T-cell (primary cell): ENCODE measurements around the gene SYNDIG1L. TPM values are rescaled to one million over a fixed set of nuclear protein-coding genes. Genes with fewer than 3 reads are reported as not detected.
A peak's percentile ranks its signal among the peaks of the same experiment; 100 is the strongest.
"Not testable (repeated sequence)": the region's sequence is repeated elsewhere in the genome, so short reads cannot be mapped to it uniquely, and the experiment has no call there.

Experiments
- ATAC-seq, 4 experiments: fragments of 200-7000 bp in 3 of 4; fragments of 150-1000 bp in 1 of 4; cut with Tn5 transposase; replicated peaks in 1 of 4; 1 replicate in 3 of 4; 2 replicates in 1 of 4; pipeline ENCODE4 v1.10.0; 2021; ENCODE audit warnings: moderate library complexity in 3 of 4, mild to moderate bottlenecking in 2 of 4, moderate number of reproducible peaks in 1 of 4
- CTCF ChIA-PET, 2 donors: fragments of 300-600 bp; sonication (Branson Sonifier 250); formaldehyde crosslinking; loops; one replicate each; lab custom pipeline; 2022; ENCODE audit warnings: antibody characterized with exemption in 2 of 2; lab: Charles Lee
- POLR2A ChIA-PET, 2 donors: fragments of 300-600 bp; sonication (Branson Sonifier 250); formaldehyde crosslinking; loops; one replicate each; lab custom pipeline; 2022; ENCODE audit warnings: antibody characterized with exemption in 2 of 2; lab: Charles Lee
- DNase-seq, 35 experiments: peaks; one replicate each; pipeline versions ENCODE4 v3.0.0 to v3.0.0-alpha.2; 2013 to 2023
- H3K27ac ChIP-seq: one replicate; pipeline ENCODE4 v1.5.1; 2013; ENCODE audit warnings: low read length
- H3K27me3 ChIP-seq, 2 experiments: replicated peaks in 1 of 2; 1 replicate in 1 of 2; 2 replicates in 1 of 2; pipeline versions ENCODE4 v1.6.1 to v1.7.0; 2013; ENCODE audit warnings: low read length in 1 of 2, mixed read lengths in 1 of 2; ENCODE audit not compliant: control insufficient read depth in 2 of 2, insufficient read depth in 2 of 2; ENCODE audit errors: extremely low read depth in 1 of 2
- H3K36me3 ChIP-seq, 2 donors: 1 replicate in 1 of 2; 2 replicates in 1 of 2; pipeline versions ENCODE4 v1.6.1 to v1.7.0; 2013; ENCODE audit warnings: low read length in 1 of 2; ENCODE audit not compliant: control insufficient read depth in 2 of 2, insufficient read depth in 1 of 2; ENCODE audit errors: extremely low read depth in 1 of 2
- H3K4me1 ChIP-seq, 2 experiments: 1 replicate in 1 of 2; 2 replicates in 1 of 2; pipeline versions ENCODE4 v1.6.1 to v1.7.0; 2013; ENCODE audit warnings: low read length in 2 of 2, mixed read lengths in 1 of 2; ENCODE audit not compliant: insufficient read depth in 2 of 2, control insufficient read depth in 1 of 2; ENCODE audit errors: extremely low read depth in 1 of 2
- H3K4me3 ChIP-seq, 2 donors: 1 replicate in 1 of 2; 2 replicates in 1 of 2; pipeline versions ENCODE4 v1.5.1 to v1.7.0; 2013; ENCODE audit warnings: mild to moderate bottlenecking in 2 of 2, low read length in 1 of 2, moderate library complexity in 1 of 2; ENCODE audit not compliant: control insufficient read depth in 1 of 2; ENCODE audit errors: extremely low read depth in 1 of 2
- H3K9me3 ChIP-seq: 2 replicates; pipeline ENCODE4 v1.7.0; 2013
- H3K27ac Mint-ChIP-seq, 2 donors: one replicate each; pipeline ENCODE4 v1.8.0; 2020 to 2021; ENCODE audit warnings: mild to moderate bottlenecking in 2 of 2, mixed read lengths in 2 of 2
- H3K27me3 Mint-ChIP-seq, 2 donors: one replicate each; pipeline ENCODE4 v1.8.0; 2021 to 2022; ENCODE audit warnings: mixed read lengths in 2 of 2
- H3K36me3 Mint-ChIP-seq: one replicate; pipeline ENCODE4 v1.8.0; 2021; ENCODE audit warnings: mixed read lengths
- H3K4me1 Mint-ChIP-seq, 3 donors: one replicate each; pipeline ENCODE4 v1.8.0; 2020 to 2022; ENCODE audit warnings: mixed read lengths in 3 of 3, mild to moderate bottlenecking in 1 of 3
- H3K4me3 Mint-ChIP-seq, 3 donors: one replicate each; pipeline ENCODE4 v1.8.0; 2020 to 2022; ENCODE audit warnings: mild to moderate bottlenecking in 3 of 3, mixed read lengths in 3 of 3, moderate library complexity in 3 of 3
- H3K9me3 Mint-ChIP-seq, 3 donors: one replicate each; pipeline ENCODE4 v1.8.0; 2020 to 2022; ENCODE audit warnings: mixed read lengths in 3 of 3
- WGBS: methylation state at CpG from one replicate; pipeline ENCODE4 v1.1.5; 2013; ENCODE audit warnings: missing lambda C conversion rate; ENCODE audit not compliant: insufficient coverage; 5-methylcytosine and 5-hydroxymethylcytosine counted together
- total RNA-seq, 35 experiments: library from RNA in 6 of 35; stranded (reverse) in 6 of 35; fragments of 120-200 nt in 1 of 35; gene quantifications; one replicate each; pipeline versions ENCODE4 v1.2.1 to v1.2.4 and lab custom pipeline; 2013 to 2026

The SYNDIG1L gene
- total RNA-seq, 5 donors from 2014 or later (not counting 1 experiment from before 2014, with no cell fraction given): 0.73 TPM; not detected in 4

DNA sequence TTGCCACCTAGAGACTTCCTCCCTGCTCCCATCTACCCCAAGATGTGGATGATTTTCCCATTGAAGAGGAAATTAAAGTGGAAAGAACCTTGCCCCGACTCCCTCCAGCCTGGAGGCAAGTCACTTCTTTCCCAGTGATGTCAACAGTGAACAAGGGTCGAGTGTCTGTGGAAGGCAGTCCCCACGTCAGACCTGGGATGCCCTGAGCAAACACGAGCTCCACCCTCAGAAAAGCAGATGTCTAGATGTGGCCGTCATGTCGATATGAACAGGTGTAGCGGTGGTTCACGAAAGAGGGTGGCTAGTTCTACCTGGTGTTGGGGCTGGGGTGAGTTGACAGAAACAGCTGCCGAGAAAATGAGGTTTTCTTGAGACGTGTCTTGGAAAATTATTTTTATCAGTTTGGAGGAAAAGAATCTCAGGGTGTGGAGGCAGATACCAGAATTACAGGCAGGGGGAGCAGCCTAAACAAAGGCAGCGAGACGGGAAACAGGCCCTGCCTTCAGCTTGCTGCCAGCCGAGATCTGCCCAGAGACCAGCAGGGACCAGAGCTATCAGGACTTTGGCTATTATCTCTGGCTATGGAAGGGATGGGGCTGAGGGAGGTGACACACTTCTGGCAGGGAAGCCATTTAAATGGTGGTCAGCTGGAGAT lies 25.9 kb downstream of the SYNDIG1L start:
- Histone ChIP-seq H3K9me3 (no peaks in the 10 kb centered on the region), H3K4me1 (peaks cover 0 to 26% of the 10 kb centered on the region in 2 experiments), H3K36me3 (no peaks in the 10 kb centered on the region), H3K4me3 (no peak overlapping the region), H3K27me3 (peaks cover 0 to 6% of the 10 kb centered on the region in 2 experiments), H3K27ac (no peak overlapping the region)
- H3K4me1 Mint-ChIP-seq: peaks cover 18 to 36% (median 28%) of the 10 kb centered on the region in 3 donors
- peak overlapping the region in 1 of 2 donors; percentile 25 for H3K27ac Mint-ChIP-seq
- no peak for DNase-seq
- H3K9me3 Mint-ChIP-seq: no peaks in the 10 kb centered on the region
- ChIA-PET POLR2A (no interaction called here), CTCF (interaction anchor here in 1 of 2 donors (0.5 kb wide), 1 partner anchor 8 kb away, joined by 5 read pairs; no protein-coding TSS in a partner anchor)
- H3K36me3 Mint-ChIP-seq: no peaks in the 10 kb centered on the region
- no peak for ATAC-seq
- H3K27me3 Mint-ChIP-seq: peaks cover 0 to 3% of the 10 kb centered on the region in 2 donors
- WGBS: 89% methylated on average over 12 of the region's 13 CpGs
- peak overlapping the region in 1 of 3 donors; percentile 52 for H3K4me3 Mint-ChIP-seq

DNA sequence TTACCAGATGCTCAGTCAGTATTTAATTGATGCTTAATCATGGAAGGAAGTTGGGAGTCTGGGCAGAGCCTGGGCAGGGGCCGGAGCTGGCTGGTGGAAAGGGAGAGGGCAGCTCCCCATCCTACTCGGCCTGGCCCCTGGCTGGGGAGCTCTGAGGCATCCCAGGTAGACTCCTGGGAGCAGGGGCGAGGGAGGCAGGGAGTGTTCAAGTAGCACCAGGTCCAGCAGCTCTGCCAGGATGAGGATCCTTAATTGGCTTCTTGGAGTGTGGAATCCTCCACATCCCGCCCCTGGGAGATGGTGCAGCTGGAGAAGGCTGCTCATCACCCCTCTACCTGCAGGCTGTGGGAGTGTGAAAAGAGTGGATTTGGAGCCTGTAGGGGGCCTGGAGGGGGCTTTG lies 30.9 kb downstream of the SYNDIG1L start:
- Mint-ChIP-seq H3K36me3 (no peaks in the 10 kb centered on the region), H3K27ac (no peak overlapping the region), H3K27me3 (peaks cover 5 to 20% of the 10 kb centered on the region in 2 donors), H3K4me1 (peaks cover 0 to 2% (median 2%) of the 10 kb centered on the region in 3 donors), H3K9me3 (no peaks in the 10 kb centered on the region), H3K4me3 (no peak overlapping the region)
- no peaks in the 10 kb centered on the region for H3K36me3 ChIP-seq
- CTCF ChIA-PET: no interaction called here
- H3K4me1 ChIP-seq: no peaks in the 10 kb centered on the region
- 57% methylated on average over 2 of the region's 4 CpGs for WGBS
- POLR2A ChIA-PET: no interaction called here
- peaks cover 0 to 18% of the 10 kb centered on the region in 2 experiments for H3K27me3 ChIP-seq
- ATAC-seq: no peak
- H3K9me3 ChIP-seq: no peaks in the 10 kb centered on the region
- no peak overlapping the region for H3K4me3 ChIP-seq
- H3K27ac ChIP-seq: no peak overlapping the region
- DNase-seq: no peak

DNA sequence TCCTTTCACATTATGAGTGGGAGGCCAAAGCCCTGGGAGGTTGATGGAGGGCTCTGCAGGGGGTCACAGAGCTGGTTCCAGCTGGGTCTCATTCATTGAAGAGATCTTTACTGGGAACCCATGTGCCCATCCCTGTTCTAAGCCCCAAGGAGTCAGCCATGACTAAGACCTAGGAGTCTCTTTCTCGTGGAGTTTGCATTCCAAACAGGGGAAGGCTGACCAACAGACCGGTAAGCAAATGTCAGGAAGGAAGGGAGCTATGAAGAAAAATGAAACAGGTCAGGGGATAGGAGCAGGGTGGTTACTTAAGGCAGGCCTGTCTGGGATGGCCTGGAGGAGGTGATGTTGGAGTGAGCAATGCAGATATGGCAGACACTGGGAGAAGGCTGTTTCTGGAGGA lies 31.5 kb downstream of the SYNDIG1L start:
- ChIA-PET CTCF (no interaction called here), POLR2A (no interaction called here)
- peaks cover 5 to 21% of the 10 kb centered on the region in 2 donors for H3K27me3 Mint-ChIP-seq

DNA sequence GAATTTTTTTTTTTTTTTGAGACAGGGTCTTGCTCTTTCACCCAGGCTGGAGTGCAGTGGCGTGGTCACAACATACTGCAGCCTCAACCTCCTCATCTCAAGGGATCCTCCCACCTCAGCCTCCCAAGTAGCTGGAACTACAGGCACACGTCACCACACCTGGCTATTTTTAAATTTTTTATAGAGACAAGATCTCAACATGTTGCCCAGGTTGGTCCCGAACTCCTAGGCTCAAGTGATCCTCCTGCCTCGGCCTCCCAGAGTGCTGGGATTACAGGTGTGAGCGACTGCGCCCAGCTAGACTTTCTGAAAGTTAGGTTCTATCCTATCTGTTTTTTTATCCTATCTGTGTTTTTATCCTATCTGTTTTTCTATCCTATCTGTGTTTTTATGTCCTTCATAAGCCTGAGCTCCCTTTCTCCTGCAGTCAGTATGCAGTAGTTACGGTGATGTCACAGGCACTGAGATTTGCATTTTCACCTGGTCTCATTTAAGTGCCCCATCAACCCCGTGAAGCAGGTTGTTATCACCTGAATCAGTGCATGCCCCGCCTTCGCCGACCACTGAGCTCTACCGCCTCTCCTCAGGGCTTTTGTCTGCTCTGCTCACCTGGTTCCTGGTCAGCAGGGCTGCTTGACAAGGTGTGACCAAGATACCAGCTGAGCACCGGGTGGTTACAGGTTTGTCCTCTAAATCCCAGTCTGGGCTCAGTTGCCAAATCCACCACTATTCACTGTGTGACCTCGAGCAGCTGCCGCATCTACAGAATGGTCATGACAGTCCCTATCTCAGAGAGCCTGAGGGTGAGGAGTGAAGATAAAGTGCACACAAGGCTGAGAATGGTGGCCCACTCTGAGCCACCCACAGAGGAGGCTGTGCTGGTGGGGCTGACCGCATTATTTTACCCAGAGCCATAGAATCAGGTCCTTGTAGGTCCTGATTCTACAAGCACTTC lies 33.1 kb downstream of the SYNDIG1L start:
- Mint-ChIP-seq H3K27me3 (peaks cover 5 to 25% of the 10 kb centered on the region in 2 donors), H3K9me3 (no peaks in the 10 kb centered on the region), H3K4me3 (no peak overlapping the region), H3K36me3 (no peaks in the 10 kb centered on the region), H3K27ac (no peak overlapping the region), H3K4me1 (no peaks in the 10 kb centered on the region)
- ChIA-PET CTCF (interaction anchor here in 1 of 2 donors (0.6 kb wide), 2 partner anchors 48 to 274 kb away, joined by 5 read pairs; no protein-coding TSS in a partner anchor), POLR2A (no interaction called here)
- Histone ChIP-seq H3K4me1 (no peaks in the 10 kb centered on the region), H3K36me3 (no peaks in the 10 kb centered on the region), H3K27me3 (peaks cover 0 to 27% of the 10 kb centered on the region in 2 experiments), H3K27ac (no peak overlapping the region), H3K9me3 (no peaks in the 10 kb centered on the region), H3K4me3 (no peak overlapping the region)
- no peak for DNase-seq
- 77% methylated on average over 11 of the region's 16 CpGs for WGBS
- ATAC-seq: no peak

More for the DNA sequence above, 31.5 kb downstream of the SYNDIG1L start:
- ATAC-seq: no peak
- 75% methylated on average over 2 of the region's 2 CpGs for WGBS
- Histone ChIP-seq H3K36me3 (no peaks in the 10 kb centered on the region), H3K4me3 (no peak overlapping the region), H3K9me3 (no peaks in the 10 kb centered on the region), H3K4me1 (no peaks in the 10 kb centered on the region), H3K27me3 (peaks cover 0 to 24% of the 10 kb centered on the region in 2 experiments), H3K27ac (no peak overlapping the region)
- DNase-seq: no peak
- Mint-ChIP-seq H3K9me3 (no peaks in the 10 kb centered on the region), H3K4me3 (no peak overlapping the region), H3K27ac (no peak overlapping the region), H3K36me3 (no peaks in the 10 kb centered on the region), H3K4me1 (no peaks in the 10 kb centered on the region)

DNA sequence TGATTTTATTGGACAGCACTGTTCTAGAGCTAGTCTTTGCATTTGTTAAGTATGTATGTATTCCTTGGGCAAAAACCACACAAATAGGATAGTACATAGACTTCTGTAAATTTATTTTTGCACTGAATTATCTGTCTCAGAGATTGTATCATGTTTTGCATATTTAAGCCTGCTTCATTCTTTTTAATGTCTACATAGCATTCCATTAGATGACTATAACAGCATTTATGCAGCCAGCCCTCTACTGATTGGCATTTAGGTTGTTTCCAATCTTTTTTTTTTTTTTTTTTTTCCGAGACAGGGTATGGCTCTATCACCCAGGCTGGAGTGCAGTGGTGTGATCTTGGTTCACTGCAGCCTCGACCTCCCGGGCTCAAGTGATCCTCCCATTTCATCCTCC lies 34.5 kb downstream of the SYNDIG1L start:
- CTCF ChIA-PET: interaction anchor here in 1 of 2 donors (0.7 kb wide), 2 partner anchors 8 to 19 kb away, joined by 5 to 10 read pairs; no protein-coding TSS in a partner anchor
- no CpG with 5 or more reads among the region's 3 CpGs for WGBS
- H3K27ac Mint-ChIP-seq: no peak overlapping the region
- Histone ChIP-seq H3K36me3 (no peaks in the 10 kb centered on the region), H3K9me3 (no peaks in the 10 kb centered on the region), H3K27me3 (peaks cover 0 to 27% of the 10 kb centered on the region in 2 experiments), H3K4me1 (no peaks in the 10 kb centered on the region), H3K4me3 (no peak overlapping the region), H3K27ac (no peak overlapping the region)
- no peak overlapping the region for H3K4me3 Mint-ChIP-seq
- ATAC-seq (no peak), DNase-seq (no peak)
- POLR2A ChIA-PET: no interaction called here
- H3K36me3 Mint-ChIP-seq: no peaks in the 10 kb centered on the region
- no peaks in the 10 kb centered on the region for H3K9me3 Mint-ChIP-seq
- peaks cover 5 to 23% of the 10 kb centered on the region in 2 donors for H3K27me3 Mint-ChIP-seq
- no peaks in the 10 kb centered on the region for H3K4me1 Mint-ChIP-seq

DNA sequence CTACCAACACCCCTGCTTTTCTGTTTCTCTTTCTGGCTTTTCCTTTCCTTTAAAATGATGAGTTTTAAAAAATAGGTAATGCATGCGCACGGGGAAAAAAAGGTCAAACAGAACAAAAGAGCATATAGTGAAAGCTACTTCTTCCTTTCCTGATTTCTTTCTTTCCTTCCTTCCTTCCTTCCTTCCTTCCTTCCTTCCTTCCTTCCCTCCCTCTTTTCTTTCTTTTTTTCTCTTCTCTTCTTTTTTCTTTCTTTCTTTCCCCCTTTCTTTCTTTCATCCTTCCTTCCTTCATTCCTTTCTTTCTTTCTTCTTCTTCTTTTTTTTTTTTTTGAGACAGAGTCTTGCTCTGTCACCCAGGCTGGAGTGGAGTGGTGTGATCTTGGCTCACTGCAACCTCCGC lies 35.5 kb downstream of the SYNDIG1L start:
- not testable (repeated sequence) for H3K9me3 Mint-ChIP-seq, H3K9me3 ChIP-seq, H3K4me1 Mint-ChIP-seq, ATAC-seq, H3K4me3 ChIP-seq, H3K36me3 Mint-ChIP-seq, H3K36me3 ChIP-seq, H3K4me1 ChIP-seq, DNase-seq, H3K27ac Mint-ChIP-seq, H3K4me3 Mint-ChIP-seq, H3K27ac ChIP-seq
- H3K27me3 Mint-ChIP-seq: peaks cover 5 to 24% of the 10 kb centered on the region in 2 donors
- 100% methylated on average over 1 of the region's 3 CpGs for whole genome bisulfite sequencing
- CTCF ChIA-PET: interaction anchor here in 1 of 2 donors (0.7 kb wide), 1 partner anchor 40 kb away, joined by 4 read pairs; no protein-coding TSS in a partner anchor
- peaks cover 0 to 25% of the 10 kb centered on the region in 2 experiments for H3K27me3 ChIP-seq
- POLR2A ChIA-PET: interaction anchor here in 1 of 2 donors (0.5 kb wide), 1 partner anchor 25 kb away, joined by 3 read pairs; no protein-coding TSS in a partner anchor
